Muscle layer of colon (tissue), 2 donors: ENCODE data around the gene ZNF197.
"Not testable (repeated sequence)": the region's sequence is repeated elsewhere in the genome, so short reads cannot be mapped to it uniquely, and the experiment has no call there.

Source experiments
- H3K27ac ChIP-seq: one replicate; pipeline ENCODE4 v1.7.0; 2013; ENCODE audit warnings: low read depth, mild to moderate bottlenecking, low read length, moderate library complexity
- H3K27me3 ChIP-seq, 2 donors: one replicate each; pipeline ENCODE4 v1.7.0; 2013; ENCODE audit warnings: low read length in 2 of 2, mild to moderate bottlenecking in 2 of 2; ENCODE audit not compliant: insufficient read depth in 2 of 2, control insufficient read depth in 1 of 2
- H3K36me3 ChIP-seq: one replicate; pipeline ENCODE4 v1.7.0; 2013; ENCODE audit warnings: mild to moderate bottlenecking, low read length; ENCODE audit not compliant: insufficient read depth
- H3K4me1 ChIP-seq: one replicate; pipeline ENCODE4 v1.7.0; 2013; ENCODE audit warnings: mild to moderate bottlenecking, low read length; ENCODE audit not compliant: insufficient read depth
- H3K4me3 ChIP-seq, 2 donors: one replicate each; pipeline ENCODE4 v1.7.0; 2013; ENCODE audit warnings: low read length in 2 of 2, low read depth in 1 of 2, mild to moderate bottlenecking in 1 of 2, moderate library complexity in 1 of 2
- H3K9ac ChIP-seq: one replicate; pipeline ENCODE4 v1.7.0; 2013; ENCODE audit warnings: low read length
- H3K9me3 ChIP-seq: one replicate; pipeline ENCODE4 v1.7.0; 2013; ENCODE audit warnings: mild to moderate bottlenecking, low read length
- donor health status: abdominal sarcoma.
- donor health status: Adenocarcinoma of cecum.

ZNF197 gene

DNA sequence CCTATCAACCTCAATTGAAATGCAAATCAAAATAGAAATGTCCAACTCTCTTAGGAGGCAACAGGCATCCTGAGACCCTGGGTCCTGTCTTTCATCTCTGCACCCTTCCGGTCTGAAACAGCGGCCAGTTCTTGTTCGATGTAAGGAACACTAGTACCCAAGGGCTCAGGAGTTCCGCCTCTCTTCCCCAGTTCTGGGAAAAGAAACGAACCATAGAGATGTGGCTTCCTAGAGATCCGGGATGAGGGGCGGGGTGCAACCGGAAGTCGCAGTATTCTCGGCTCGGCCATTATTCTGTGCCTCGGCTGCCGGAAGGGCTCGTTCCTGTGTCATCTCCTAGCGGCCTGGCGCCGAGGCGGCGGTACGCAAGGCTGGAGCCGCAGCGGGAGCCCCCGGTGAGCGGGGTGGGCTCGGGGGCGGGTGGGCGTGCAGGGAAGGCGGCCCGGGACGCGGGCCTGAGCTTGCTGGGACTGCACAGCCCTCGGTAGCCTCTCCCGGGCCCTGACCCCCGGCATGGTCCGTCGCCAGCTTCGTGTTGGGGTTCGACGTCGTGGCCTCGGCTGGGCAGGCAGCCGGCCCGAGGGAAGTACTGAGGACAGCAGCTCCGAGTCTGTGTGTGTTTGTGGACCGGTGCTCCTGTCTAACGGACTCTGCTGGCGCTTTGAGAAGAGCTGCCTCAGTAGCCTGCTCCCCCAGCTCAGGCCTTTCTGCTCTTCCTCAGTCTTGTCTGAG lies at the start of gene ZNF197:
Gene ZNF197, plus strand, starts transcription at position 288 of the 732 bp plus-strand sequence. CDS start 4,119 bp downstream, outside the sequence.
- Histone ChIP-seq H3K4me3 (peak within 1 kb of the TSS; percentile 55 to 68), H3K27ac (peak within 1 kb of the TSS; percentile 81), H3K36me3 (no peaks in the 10 kb centered on the region), H3K27me3 (no peaks in the 10 kb centered on the region), H3K9ac (peak within 1 kb of the TSS; percentile 85), H3K9me3 (no peaks in the 10 kb centered on the region), H3K4me1 (peaks cover 12% of the 10 kb centered on the region)

DNA sequence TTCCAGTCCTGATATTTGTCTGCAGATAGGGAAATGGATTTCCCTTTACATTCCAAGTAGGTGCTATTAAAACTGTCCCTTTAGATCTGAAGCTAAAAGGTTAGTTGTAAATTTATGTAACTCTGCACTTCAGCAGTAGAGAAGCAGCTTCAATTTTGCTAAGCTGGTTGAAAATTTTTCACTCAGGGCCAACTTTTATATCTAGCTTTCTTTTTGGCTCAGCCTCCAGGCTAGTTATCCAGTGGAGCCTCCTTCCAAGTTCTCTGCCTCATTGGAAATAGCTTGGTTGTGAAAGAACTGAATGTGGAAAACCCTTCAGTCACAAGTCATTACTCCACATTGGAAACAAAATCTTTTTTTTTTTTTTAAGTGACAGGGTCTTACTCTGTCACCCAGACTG lies 48.2 kb upstream of the ZNF197 start:
- no peak overlapping the region for H3K9ac ChIP-seq
- no peaks in the 10 kb centered on the region for H3K36me3 ChIP-seq
- no peak overlapping the region for H3K27ac ChIP-seq
- peaks cover 0 to 1% of the 10 kb centered on the region in 2 donors for H3K27me3 ChIP-seq
- H3K9me3 ChIP-seq, result no peaks in the 10 kb centered on the region
- H3K4me1 ChIP-seq, result no peaks in the 10 kb centered on the region
- H3K4me3 ChIP-seq, result no peak overlapping the region

DNA sequence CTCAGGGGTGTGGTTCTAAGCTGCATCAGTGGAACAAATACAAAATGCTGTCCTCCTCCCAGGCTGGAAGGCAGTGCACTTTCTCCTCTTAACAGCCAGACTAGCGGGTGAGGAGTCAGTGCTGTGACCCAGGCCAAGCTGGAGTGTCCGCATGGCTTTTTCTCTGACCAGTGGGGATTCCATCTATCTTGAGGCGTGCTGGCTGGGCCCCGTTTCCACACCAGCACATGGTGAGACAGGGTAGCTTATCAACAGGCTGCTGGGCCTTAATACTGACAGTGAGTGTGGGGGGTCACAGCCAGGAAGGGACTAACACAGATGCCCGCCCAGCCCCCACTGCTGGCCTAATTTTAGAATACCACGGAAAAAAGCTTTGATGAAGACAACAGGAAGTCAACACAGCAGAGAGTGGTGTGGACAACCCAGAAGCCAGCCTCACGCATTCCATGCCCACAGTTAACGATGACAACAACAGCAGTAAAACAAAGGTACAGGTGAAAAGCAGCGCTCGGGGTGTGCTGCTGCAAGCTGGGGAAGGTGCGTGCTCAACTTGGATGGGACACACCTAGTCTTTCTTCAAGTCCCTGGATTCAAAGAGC lies 47.4 kb upstream of the ZNF197 start:
- H3K4me1 ChIP-seq, H3K9ac ChIP-seq, H3K9me3 ChIP-seq, H3K4me3 ChIP-seq, H3K27me3 ChIP-seq, H3K36me3 ChIP-seq, H3K27ac ChIP-seq: not testable (repeated sequence)

DNA sequence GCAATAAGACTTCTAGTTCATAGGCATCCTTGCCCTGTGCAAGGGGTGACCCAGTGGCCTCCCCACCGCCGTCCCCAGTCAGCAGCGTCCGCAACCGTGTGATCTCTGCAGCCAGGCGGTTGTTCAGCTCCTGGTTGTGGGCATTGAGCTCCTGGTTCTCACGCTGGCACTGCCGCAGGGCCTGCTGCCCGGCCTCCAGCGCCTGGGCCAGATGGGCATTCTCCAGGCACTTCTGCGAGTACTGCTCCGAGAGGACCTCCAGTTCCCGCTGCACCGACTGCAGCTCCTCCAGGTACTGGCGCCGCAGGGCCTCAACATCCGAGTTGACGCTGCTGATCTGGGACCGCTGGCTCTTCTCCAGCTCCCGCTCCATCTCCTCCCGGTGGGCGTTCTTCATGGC lies 46.5 kb upstream of the ZNF197 start:
- H3K9ac ChIP-seq, result not testable (repeated sequence)

DNA sequence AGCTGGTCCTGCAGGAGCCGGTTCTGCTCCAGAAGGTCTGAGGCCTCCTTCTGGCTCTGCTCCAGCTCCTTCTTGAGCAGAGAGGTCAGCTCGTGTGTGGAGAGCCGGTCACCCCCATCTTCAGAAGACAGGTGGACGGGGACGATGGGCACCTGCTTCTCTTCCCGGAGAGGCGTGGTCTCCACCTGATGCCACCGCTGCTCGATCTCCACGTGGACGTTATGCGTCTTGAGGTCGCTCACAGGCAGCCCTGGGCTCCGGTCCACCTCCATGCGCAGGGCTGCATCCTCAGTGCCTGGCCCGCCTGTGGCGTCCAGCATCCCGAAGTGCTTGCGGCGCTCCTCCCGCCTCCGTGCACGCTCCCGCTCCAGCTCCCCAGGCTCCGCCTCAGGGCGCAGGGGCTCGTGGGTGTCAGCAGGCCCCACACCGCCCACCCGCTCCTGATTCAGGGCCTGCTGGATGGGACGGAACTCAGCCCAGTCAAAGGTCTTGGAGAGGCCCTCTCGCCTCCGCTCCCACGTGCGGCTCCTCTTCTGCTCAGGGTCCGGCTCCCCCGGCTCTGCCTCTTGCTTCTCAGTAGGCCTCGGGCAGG lies 45.8 kb upstream of the ZNF197 start:
- not testable (repeated sequence) for H3K36me3 ChIP-seq, H3K27ac ChIP-seq, H3K27me3 ChIP-seq, H3K9me3 ChIP-seq, H3K4me1 ChIP-seq, H3K9ac ChIP-seq, H3K4me3 ChIP-seq

More for the DNA sequence above, 46.5 kb upstream of the ZNF197 start:
- H3K9me3 ChIP-seq, H3K4me1 ChIP-seq, H3K27ac ChIP-seq, H3K36me3 ChIP-seq, H3K4me3 ChIP-seq, H3K27me3 ChIP-seq: not testable (repeated sequence)

DNA sequence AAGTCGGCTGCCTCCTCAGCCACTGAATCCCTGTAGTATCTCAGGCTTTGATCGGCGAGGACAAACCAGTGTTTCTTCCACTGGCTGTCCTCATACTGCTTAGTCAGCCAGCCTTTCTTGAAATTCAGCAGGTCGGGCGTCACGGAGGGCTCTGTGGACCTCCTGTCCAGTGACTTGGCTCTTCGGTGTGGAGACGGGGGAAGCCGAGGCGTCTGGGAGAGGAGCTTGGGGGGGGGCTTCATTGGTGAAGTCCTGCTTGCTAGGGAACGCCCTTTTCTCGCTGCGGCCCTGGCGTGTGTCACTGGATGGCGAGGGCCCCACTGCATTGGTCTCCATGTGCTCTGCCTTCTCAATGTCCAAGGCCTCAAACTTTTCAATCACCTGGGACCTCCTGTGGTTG lies 45.1 kb upstream of the ZNF197 start:
- H3K9me3 ChIP-seq, H3K27me3 ChIP-seq, H3K4me3 ChIP-seq, H3K4me1 ChIP-seq, H3K36me3 ChIP-seq, H3K9ac ChIP-seq, H3K27ac ChIP-seq: not testable (repeated sequence)

DNA sequence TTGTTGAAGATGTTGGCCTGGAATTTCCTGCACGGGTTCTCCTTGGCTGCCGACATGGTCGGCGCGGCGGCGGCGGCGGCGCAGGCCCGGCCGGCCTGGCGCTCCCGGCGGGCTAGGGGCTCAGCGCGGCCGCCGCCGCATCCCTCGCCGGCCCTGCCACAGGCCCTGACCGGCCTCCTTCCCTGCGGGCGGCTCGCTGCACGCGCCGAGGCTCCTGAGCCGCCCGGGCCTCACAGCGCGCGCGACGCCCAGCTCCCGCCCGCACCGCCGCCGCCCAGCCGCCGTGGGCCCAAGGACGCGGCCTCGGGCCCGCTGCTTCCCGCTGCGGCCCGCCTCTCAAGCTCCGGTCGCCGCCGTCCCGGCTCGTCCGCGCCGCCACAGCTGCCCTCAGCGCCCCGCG lies 43.9 kb upstream of the ZNF197 start:
- not testable (repeated sequence) for H3K27me3 ChIP-seq, H3K4me3 ChIP-seq, H3K36me3 ChIP-seq, H3K27ac ChIP-seq, H3K9ac ChIP-seq, H3K9me3 ChIP-seq
- H3K4me1 ChIP-seq, result peaks cover 15% of the 10 kb centered on the region

DNA sequence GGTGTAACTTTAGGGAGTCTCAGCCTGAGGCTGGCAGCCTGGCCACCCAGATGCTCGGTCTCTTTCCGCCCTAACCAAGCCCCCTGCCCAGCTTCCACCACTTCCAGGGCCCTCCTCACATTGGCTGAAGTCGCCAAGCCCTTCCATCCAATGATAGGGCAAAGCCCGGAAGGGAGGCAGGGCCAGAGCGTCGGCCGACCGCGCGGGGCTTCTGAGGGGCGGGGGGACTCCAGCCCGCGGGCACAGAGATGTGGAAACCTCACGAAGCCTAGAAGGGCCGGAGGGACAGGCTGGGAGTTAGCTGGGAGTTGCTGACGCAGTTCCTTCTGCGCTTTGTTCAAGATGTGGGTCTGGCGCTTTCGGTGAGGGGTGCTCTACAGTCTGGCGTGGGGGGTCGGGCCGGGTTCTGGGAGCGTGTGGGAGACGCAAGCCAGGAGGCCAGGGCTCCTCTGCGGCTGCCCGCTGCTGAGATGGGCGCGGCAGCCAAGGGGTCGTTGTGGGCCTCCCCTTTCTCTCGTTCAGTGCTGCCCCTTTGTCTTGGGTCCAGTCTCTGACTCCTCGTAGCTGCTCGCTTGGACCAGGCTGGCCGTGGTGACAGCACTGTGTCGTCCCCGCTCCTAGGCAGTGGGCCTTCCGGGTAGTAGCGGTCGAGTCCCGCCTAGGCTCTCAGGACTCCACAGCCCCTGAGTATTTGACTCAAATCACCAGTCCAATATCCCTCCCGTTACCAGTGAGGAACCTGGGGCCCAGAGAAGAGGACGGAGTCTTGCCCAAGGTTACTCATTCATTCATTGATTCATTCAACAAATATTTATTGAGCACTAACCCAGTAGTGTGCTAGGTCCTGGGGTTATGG lies 40.0 kb upstream of the ZNF197 start, which contains the start of gene ZNF660:
Gene ZNF660, plus strand, starts transcription at position 319 of the 856 bp plus-strand sequence. CDS start 9,230 bp downstream, outside the sequence.
- Histone ChIP-seq H3K36me3 (peaks cover 18% of the 10 kb centered on the region), H3K27me3 (peaks cover 0 to 4% of the 10 kb centered on the region in 2 donors), H3K9ac (peak within 1 kb of the TSS; percentile 87), H3K27ac (peak within 1 kb of the TSS; percentile 57), H3K4me1 (peaks cover 15% of the 10 kb centered on the region), H3K4me3 (peak within 1 kb of the TSS; percentile 62 to 78), H3K9me3 (no peaks in the 10 kb centered on the region)

DNA sequence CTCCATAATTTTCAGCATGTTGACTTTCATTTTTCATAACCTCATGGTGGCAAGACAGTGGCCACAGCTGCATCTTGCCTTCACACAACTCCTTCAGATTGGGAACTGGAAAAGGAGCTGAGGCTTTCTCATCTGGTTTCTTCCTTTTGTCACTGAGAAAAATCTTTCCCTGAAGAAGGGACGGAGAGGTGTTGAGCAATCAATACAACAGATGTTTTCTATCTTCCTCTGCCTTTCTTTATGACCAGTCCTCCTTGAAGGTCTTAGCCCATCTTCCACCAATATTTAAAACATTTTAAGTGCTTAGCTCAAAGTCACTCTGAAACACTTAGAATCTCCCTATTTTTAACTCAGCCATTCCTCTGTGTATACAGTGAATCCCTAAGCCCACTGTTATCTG lies 28.2 kb upstream of the ZNF197 start:
- Histone ChIP-seq H3K9ac (no peak overlapping the region), H3K9me3 (peaks cover 30% of the 10 kb centered on the region), H3K4me3 (no peak overlapping the region), H3K36me3 (peaks cover 16% of the 10 kb centered on the region), H3K4me1 (no peaks in the 10 kb centered on the region), H3K27me3 (no peaks in the 10 kb centered on the region), H3K27ac (no peak overlapping the region)

DNA sequence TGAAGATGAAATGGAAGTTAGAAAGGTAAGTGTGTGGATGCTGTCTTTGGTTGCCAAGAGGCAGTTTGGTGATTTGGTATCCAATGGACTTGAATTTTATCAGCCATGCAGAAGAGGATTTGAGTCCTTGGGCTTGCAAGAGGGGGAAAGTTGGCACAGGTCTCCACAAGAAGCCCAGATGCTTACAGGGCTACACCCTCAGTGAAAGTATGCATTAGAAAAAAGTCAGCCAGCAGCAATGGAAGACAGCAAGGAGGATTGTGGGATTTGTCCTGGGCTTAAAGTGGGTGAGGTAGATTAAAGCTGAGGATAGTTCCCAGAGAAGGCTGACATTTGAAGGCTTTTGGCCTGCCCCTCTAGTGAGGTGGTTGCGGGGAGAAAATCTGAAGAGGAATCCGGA lies 23.1 kb upstream of the ZNF197 start:
- Histone ChIP-seq H3K27me3 (no peaks in the 10 kb centered on the region), H3K27ac (no peak overlapping the region), H3K4me3 (no peak overlapping the region), H3K4me1 (no peaks in the 10 kb centered on the region), H3K36me3 (no peaks in the 10 kb centered on the region), H3K9me3 (peaks cover 5% of the 10 kb centered on the region), H3K9ac (no peak overlapping the region)

DNA sequence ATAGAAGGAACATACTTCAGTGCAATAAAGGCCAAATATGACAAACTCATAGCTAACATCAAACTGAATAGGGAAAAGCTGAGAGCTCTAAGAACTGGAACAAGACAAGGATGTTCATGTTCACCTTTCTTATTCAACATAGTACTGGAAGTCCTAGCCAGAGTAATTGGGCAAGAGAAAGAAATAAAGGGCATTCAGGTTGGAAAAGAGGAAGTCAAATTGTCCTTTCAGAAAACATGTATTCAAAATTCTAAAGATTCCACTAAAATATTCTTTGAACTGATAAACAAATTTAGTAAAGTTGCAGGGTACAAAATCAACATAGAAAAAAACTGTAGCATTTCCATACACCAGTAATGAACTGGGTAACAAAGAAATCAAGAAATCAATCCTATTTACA lies 12.2 kb upstream of the ZNF197 start:
- Histone ChIP-seq H3K27ac (no peak overlapping the region), H3K36me3 (no peaks in the 10 kb centered on the region)

More for the DNA sequence above, 12.2 kb upstream of the ZNF197 start:
- H3K27me3 ChIP-seq, result no peaks in the 10 kb centered on the region
- H3K9me3 ChIP-seq, result no peaks in the 10 kb centered on the region
- H3K9ac ChIP-seq, result no peak overlapping the region
- no peak overlapping the region for H3K4me3 ChIP-seq
- no peaks in the 10 kb centered on the region for H3K4me1 ChIP-seq
